Measurements from ENCODE around the gene LMAN2. TPM values are rescaled to one million over a fixed set of nuclear protein-coding genes. Genes with fewer than 3 reads are reported as not detected.

LMAN2 gene
- total RNA-seq, 1 donor = 190 TPM

DNA sequence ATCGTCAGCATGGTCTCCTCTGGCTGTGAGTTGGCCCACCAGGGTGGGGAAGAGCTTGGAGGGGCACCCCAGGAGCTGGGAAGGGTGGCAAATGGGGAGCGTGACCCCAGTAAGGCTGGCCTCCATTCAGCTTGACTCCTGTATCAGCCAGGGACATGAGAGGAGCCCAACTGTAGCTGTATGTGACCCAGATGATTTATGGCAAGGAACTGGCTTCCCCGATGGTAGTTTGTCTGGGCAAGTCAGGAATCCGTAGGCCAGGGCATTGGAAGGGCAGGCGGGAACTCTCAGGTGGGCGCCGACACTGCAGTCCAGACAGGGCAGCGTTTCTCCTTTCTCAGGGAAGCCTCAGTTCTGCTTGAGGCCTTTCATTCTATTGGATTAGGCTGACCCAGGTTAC is 35.1 kb upstream of the LMAN2 start:
- TF ChIP-seq, protein P1, sequence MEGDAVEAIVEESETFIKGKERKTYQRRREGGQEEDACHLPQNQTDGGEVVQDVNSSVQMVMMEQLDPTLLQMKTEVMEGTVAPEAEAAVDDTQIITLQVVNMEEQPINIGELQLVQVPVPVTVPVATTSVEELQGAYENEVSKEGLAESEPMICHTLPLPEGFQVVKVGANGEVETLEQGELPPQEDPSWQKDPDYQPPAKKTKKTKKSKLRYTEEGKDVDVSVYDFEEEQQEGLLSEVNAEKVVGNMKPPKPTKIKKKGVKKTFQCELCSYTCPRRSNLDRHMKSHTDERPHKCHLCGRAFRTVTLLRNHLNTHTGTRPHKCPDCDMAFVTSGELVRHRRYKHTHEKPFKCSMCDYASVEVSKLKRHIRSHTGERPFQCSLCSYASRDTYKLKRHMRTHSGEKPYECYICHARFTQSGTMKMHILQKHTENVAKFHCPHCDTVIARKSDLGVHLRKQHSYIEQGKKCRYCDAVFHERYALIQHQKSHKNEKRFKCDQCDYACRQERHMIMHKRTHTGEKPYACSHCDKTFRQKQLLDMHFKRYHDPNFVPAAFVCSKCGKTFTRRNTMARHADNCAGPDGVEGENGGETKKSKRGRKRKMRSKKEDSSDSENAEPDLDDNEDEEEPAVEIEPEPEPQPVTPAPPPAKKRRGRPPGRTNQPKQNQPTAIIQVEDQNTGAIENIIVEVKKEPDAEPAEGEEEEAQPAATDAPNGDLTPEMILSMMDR (IDR thresholded peaks at IDR 0.05; ENCODE audit: insufficient read depth, low read length) = no peak

DNA sequence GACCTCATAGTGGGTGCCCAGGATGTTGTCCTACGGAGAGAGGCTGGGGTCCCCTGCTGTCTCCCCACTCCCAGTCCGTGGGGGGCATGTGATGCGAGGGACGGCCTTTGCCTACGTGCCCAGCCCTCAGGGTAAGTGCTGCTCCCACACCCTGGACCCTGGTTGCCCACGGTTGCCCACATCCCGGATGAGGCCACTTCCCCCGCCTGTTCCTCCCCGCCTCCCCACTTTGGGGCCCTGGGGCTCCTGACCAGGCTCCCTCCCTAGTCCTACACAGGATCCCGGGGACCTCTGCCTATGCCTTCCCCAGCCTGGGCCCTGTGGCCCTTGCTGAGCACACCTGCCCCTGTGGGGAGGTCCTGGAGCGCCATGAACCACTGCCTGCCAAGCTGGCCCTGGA is 34.3 kb upstream of the LMAN2 start:
- H3K4me3 ChIP-seq (ENCODE audit: low read depth, low read length) = no peak overlapping the region
- TF ChIP-seq, protein P1 (IDR thresholded peaks at IDR 0.05; ENCODE audit: insufficient read depth, low read length) = no peak
- DNase-seq (ENCODE audit: low read depth) = no peak

More for the DNA sequence above, 35.1 kb upstream of the LMAN2 start:
- DNase-seq (ENCODE audit: low read depth) = no peak
- H3K4me3 ChIP-seq (ENCODE audit: low read depth, low read length) = no peak overlapping the region

DNA sequence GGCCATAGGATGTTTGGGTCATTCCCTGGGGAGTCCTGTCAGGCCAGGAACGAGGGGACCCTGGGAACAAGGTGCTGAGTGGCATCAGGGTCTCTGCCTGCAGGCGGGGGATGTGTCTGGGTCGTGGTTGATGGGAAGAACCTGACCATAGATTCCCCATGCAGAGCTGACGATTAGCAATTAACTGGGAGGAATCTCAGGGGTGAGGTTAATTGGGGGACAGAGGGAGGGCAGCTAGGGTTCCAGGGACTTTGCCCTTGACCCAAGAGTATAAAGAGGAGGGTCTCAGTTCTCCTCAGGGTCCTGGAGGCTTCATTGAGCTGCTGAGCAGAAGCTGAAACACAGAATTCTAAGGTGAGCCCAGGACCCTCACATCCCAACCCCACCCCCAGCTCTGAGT is 32.7 kb upstream of the LMAN2 start, which contains the start of gene SLC34A1:
SLC34A1 (plus strand) TSS at position 301 of the 400 bp plus-strand sequence. CDS start 1,308 bp downstream, outside the sequence.
- DNase-seq (ENCODE audit: low read depth) = no peak
- TF ChIP-seq, protein P1 (IDR thresholded peaks at IDR 0.05; ENCODE audit: insufficient read depth, low read length) = no peak
- H3K4me3 ChIP-seq (ENCODE audit: low read depth, low read length) = no peak within 1 kb of the TSS

DNA sequence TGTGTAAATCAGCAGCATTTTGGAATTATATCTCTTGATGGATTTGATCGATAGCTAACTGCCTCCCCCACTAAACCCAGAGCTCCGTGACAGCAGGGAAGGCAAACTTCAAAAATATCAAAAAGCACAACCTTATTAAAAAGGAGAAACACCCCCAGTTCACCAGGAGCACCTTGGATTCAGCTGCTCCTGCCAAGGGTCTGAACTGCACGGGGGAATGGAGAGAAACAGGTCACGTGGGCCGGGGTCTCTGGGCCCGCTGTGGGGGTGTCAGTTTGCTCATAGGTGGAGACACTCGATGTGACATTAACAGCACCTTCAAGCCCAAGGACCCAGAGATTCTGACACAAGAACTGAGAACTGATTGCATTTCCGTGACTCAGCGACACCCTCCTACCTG is 31.7 kb upstream of the LMAN2 start:
- no peak for DNase-seq (ENCODE audit: low read depth)
- TF ChIP-seq, protein P1 (IDR thresholded peaks at IDR 0.05; ENCODE audit: insufficient read depth, low read length) = no peak
- H3K4me3 ChIP-seq (ENCODE audit: low read depth, low read length) = no peak overlapping the region

DNA sequence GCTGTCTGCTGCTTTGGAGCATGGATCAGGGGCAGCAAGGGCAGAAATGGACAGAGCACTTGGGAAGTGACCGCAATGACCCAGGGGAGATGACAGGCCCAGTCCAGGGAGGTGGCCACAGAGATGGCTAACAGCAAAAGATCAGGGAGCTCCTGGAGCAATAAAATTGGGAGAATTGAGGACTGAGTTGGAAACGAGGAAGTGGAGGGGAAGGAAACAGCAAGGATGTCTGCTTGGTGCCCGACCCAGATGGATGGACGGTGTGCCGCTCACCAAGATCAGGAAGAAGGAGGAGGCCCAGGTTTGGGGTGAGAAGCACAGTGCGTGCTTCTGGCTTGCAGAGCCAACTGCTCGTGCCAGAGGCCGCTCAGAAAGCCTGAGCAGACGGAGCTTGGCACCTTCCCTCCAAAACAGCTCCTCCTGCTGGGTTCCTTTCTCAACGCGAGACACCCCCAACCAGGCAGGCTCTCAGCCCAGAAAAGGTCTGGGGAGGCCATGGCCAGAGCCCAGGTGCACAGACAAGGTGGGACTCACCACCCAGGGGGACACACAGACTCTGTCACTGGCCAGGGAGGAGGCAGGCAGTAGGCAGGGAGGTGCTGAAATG is 31.1 kb upstream of the LMAN2 start:
- H3K4me3 ChIP-seq (ENCODE audit: low read depth, low read length) = no peak overlapping the region
- DNase-seq (ENCODE audit: low read depth) = peak; percentile 48
- TF ChIP-seq, protein P1 (IDR thresholded peaks at IDR 0.05; ENCODE audit: insufficient read depth, low read length) = peak; percentile 55

DNA sequence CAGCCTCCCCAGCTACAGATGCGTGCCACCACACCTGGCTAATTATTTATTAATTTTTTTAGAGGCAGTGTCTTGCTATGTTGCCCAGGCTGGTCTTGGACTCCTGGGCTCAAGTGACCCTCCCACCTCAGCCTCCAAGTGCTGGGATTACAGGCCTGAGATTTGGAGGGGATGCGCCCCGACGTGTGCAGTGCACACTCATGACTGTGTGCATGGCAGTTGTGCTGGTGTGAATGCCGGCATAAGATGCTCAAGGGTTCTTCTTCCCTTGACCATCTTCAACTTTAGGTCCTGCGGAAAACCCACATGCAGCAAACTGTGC is 29.3 kb upstream of the LMAN2 start:
- TF ChIP-seq, protein P1 (IDR thresholded peaks at IDR 0.05; ENCODE audit: insufficient read depth, low read length) = no peak
- no peak overlapping the region for H3K4me3 ChIP-seq (ENCODE audit: low read depth, low read length)
- no peak for DNase-seq (ENCODE audit: low read depth)

All from fibroblast of the aortic adventitia (primary cell).